SJSA1 (cell line): Measurements from ENCODE around the gene MYO1C. TPM values are rescaled to one million over a fixed set of nuclear protein-coding genes. Genes with fewer than 3 reads are reported as not detected.
"Not testable (repeated sequence)": the region's sequence is repeated elsewhere in the genome, so short reads cannot be mapped to it uniquely, and the experiment has no call there.

Experiments
- DNase-seq, 2 experiments: peaks; one replicate each; pipeline ENCODE4 v3.0.0-alpha.2; 2015 to 2020; ENCODE audit warnings: low spot score in 2 of 2, low read depth in 1 of 2
- H3K27ac ChIP-seq: fragments of 250-450 bp; sonication (Bioruptor Pico); 2 replicates; pipeline ENCODE4 v1.5.1; 2020; ENCODE audit warnings: mild to moderate bottlenecking, moderate library complexity
- H3K27me3 ChIP-seq: fragments of 250-450 bp; sonication (Bioruptor Pico); replicated peaks from 2 replicates; pipeline ENCODE4 v1.5.1; 2020; ENCODE audit warnings: mild to moderate bottlenecking, moderate library complexity
- H3K36me3 ChIP-seq: fragments of 250-450 bp; sonication (Bioruptor Pico); 2 replicates; pipeline ENCODE4 v1.5.1; 2020; ENCODE audit warnings: mild to moderate bottlenecking
- H3K4me1 ChIP-seq: fragments of 250-450 bp; sonication (Bioruptor Pico); replicated peaks from 2 replicates; pipeline ENCODE4 v1.6.1; 2021; ENCODE audit warnings: mild to moderate bottlenecking
- H3K4me3 ChIP-seq: fragments of 250-450 bp; sonication (Bioruptor Pico); 2 replicates; pipeline ENCODE4 v1.5.1; 2020; ENCODE audit warnings: mild to moderate bottlenecking
- H3K9me3 ChIP-seq: fragments of 250-450 bp; sonication (Bioruptor Pico); replicated peaks from 2 replicates; pipeline ENCODE4 v1.5.1; 2020; ENCODE audit warnings: mild to moderate bottlenecking
- total RNA-seq: library from RNA; depleted of rRNA; stranded (reverse); fragments of >200 nt; shearing (Covaris generic); gene quantifications from 2 replicates; pipeline ENCODE4 v1.2.3, GENCODE V29; 2014

Gene MYO1C
- total RNA-seq, 1 experiment from 2014 or later = 155 TPM

DNA sequence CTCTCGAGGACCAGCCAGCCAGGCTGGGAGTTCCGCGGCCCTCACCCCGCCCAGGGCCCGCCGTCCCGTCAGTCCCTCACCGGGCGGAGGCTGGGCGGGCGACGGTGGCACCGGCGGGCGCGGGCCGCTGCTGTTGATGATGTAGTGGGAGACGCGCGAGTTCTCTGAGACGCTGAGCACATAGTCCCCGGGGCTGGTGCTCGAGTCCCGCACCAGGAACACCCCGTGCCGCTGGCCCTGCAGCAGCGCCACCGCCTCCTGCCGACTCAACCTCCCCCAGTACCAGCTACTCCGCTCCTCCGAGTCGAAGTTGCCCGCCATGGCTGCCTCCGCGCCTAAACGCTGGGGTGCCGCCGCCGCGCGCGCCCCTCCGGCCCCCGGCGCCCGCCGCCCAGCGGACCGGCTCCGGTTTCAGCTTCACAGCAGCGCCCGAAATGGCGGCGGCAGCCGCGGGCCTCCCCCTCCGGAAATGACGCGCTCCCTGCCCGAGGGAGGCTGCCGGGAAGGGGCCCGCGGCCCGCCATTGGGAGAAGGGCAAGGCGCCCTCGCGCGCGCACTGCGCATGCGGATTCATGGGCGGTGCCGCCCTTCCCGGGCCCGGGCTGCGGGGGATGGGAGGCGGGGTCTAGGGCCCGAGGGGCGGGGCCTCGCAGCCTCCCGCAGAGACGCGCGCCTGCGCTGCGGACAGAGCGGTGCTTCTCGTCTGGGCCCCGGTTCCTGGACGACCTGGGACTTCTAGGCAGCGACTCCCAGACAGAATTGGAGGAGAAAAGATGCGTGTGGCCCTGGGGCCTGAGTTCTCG is 36.5 kb downstream of the MYO1C start, which contains the start of gene CRK:
TSS of gene CRK (minus strand) at position 436 of the 803 bp plus-strand sequence. CDS start at position 321, 115 bp downstream.
- Histone ChIP-seq H3K4me3 (peak within 1 kb of the TSS; percentile 86), H3K27ac (peak within 1 kb of the TSS; percentile 70), H3K27me3 (no peaks in the 10 kb centered on the region), H3K4me1 (peaks cover 16% of the 10 kb centered on the region), H3K9me3 (no peaks in the 10 kb centered on the region), H3K36me3 (peaks cover 42% of the 10 kb centered on the region)
- peak; percentile 95 to 96 for DNase-seq

- H3K4me1 ChIP-seq = peaks cover 16% of the 10 kb centered on the region
- peak; percentile 66 to 80 for DNase-seq
- H3K27ac ChIP-seq = peak overlapping the region; percentile 70
- H3K36me3 ChIP-seq = peaks cover 44% of the 10 kb centered on the region
- no peaks in the 10 kb centered on the region for H3K27me3 ChIP-seq
- no peaks in the 10 kb centered on the region for H3K9me3 ChIP-seq
- peak overlapping the region; percentile 86 for H3K4me3 ChIP-seq
These were observed 37.1 kb downstream of the MYO1C start for GRCh38 chr17:1455291-1455796.

GRCh38 chr17:1454541-1454940 is 37.9 kb downstream of the MYO1C start:
- no peak overlapping the region for H3K27ac ChIP-seq
- H3K4me1 ChIP-seq = peaks cover 16% of the 10 kb centered on the region
- peaks cover 50% of the 10 kb centered on the region for H3K36me3 ChIP-seq
- no peaks in the 10 kb centered on the region for H3K9me3 ChIP-seq
- no peaks in the 10 kb centered on the region for H3K27me3 ChIP-seq
- H3K4me3 ChIP-seq = peak overlapping the region; percentile 86
- no peak for DNase-seq

DNA sequence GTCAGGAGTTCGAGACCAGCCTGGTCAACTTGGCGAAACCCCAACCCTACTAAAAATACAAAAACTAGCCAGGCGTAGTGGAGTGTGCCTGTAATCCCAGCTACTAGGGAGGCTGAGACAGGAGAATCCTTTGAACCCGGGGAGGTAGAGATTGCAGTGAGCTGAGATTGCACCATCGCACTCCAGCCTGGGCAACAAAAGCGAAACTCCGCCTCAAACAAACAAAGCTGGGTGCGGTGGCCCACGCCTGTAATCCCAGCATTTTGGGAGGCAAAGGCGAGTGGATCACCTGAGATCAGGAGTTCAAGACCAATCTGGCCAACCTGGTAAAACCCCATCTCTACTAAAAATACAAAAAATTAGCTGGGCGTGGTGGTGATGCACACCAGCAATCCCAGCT is 38.8 kb downstream of the MYO1C start:
- DNase-seq = not testable (repeated sequence)

GRCh38 chr17:1452836-1453235 is 39.6 kb downstream of the MYO1C start:
- Histone ChIP-seq H3K9me3 (no peaks in the 10 kb centered on the region), H3K4me3 (no peak overlapping the region), H3K27ac (no peak overlapping the region), H3K4me1 (peaks cover 16% of the 10 kb centered on the region), H3K27me3 (no peaks in the 10 kb centered on the region), H3K36me3 (peaks cover 65% of the 10 kb centered on the region)
- DNase-seq = no peak

More for the DNA sequence above, 38.8 kb downstream of the MYO1C start:
- Histone ChIP-seq H3K36me3 (peaks cover 59% of the 10 kb centered on the region), H3K4me1 (peaks cover 16% of the 10 kb centered on the region)
- H3K9me3 ChIP-seq, H3K27ac ChIP-seq, H3K27me3 ChIP-seq, H3K4me3 ChIP-seq: not testable (repeated sequence)

DNA sequence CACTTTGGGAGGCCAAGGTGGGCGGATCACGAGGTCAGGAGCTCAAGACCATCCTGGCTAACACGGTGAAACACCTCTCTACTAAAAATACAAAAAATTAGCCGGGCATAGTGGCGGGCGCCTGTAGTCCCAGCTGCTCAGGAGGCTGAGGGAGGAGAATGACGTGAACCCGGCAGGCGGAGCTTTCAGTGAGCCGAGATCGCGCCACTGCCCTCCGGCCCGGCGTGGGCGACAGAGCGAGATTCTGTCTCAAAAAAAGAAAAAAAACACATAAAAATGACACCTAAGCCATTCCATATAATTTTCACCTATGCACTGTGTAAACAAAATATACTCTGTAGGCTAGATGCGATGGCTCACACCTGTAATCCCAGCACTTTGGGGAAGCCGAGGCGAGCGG is 42.2 kb downstream of the MYO1C start:
- DNase-seq, H3K27ac ChIP-seq, H3K9me3 ChIP-seq, H3K4me1 ChIP-seq, H3K4me3 ChIP-seq, H3K27me3 ChIP-seq: not testable (repeated sequence)
- peaks cover 71% of the 10 kb centered on the region for H3K36me3 ChIP-seq

DNA sequence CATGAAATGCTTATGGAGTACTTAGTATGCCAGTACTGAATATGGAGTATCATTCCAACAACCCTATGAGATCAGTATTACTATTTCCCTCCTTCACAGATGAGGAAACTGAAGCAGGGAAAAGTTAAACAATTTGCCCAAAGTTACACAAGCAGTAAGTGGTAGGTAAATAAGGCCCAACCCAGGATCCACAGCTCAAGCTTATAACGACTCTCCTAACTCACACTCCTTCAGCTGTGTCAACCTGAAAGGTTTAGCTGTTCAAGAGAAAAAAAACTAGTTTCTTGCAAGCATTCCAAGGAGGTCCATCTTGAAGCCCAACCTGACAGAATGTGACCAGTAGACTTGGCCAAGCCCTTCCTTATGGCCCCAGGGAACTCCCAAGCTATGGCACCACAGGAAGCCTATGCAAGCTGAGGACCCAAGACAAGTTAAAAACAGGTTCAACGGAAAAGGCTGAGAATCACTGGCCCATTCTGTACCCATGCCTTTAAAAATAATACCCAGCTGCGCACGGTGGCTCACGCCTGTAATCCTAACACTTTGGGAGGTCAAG is 43.0 kb downstream of the MYO1C start:
- DNase-seq = no peak
- Histone ChIP-seq H3K36me3 (peaks cover 66% of the 10 kb centered on the region), H3K27me3 (no peaks in the 10 kb centered on the region), H3K9me3 (no peaks in the 10 kb centered on the region), H3K4me1 (peaks cover 6% of the 10 kb centered on the region), H3K27ac (no peak overlapping the region), H3K4me3 (no peak overlapping the region)

GRCh38 chr17:1447052-1447451 is 45.4 kb downstream of the MYO1C start:
- H3K4me3 ChIP-seq = no peak overlapping the region
- peaks cover 59% of the 10 kb centered on the region for H3K36me3 ChIP-seq
- H3K27me3 ChIP-seq = no peaks in the 10 kb centered on the region
- H3K4me1 ChIP-seq = no peaks in the 10 kb centered on the region
- H3K9me3 ChIP-seq = no peaks in the 10 kb centered on the region
- no peak for DNase-seq
- H3K27ac ChIP-seq = no peak overlapping the region

DNA sequence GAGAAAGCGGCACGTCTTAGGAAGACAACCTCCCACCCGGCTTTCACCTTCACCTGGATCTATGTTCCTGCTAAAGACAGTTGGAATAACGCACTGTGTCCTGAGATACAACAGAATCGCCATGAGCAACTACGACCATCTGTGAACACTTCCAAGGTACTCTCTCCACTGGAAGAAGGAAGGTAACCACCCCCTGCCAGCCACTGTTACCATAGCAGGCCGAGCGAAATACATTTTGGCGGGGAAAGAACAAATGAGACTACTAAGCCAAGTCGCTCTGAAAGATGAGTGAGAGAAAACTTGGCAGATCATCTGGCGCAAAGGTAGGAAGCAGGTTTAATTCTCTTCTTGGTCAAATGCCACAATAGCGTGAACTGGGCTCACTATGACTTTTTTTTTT is 46.3 kb downstream of the MYO1C start:
- Histone ChIP-seq H3K4me3 (no peak overlapping the region), H3K9me3 (no peaks in the 10 kb centered on the region), H3K27ac (no peak overlapping the region), H3K4me1 (no peaks in the 10 kb centered on the region), H3K36me3 (peaks cover 56% of the 10 kb centered on the region), H3K27me3 (no peaks in the 10 kb centered on the region)
- no peak for DNase-seq

- H3K27me3 ChIP-seq, H3K9me3 ChIP-seq, H3K27ac ChIP-seq, DNase-seq, H3K4me1 ChIP-seq, H3K4me3 ChIP-seq: not testable (repeated sequence)
- peaks cover 60% of the 10 kb centered on the region for H3K36me3 ChIP-seq
These were observed 46.8 kb downstream of the MYO1C start for GRCh38 chr17:1445695-1446094.

DNA sequence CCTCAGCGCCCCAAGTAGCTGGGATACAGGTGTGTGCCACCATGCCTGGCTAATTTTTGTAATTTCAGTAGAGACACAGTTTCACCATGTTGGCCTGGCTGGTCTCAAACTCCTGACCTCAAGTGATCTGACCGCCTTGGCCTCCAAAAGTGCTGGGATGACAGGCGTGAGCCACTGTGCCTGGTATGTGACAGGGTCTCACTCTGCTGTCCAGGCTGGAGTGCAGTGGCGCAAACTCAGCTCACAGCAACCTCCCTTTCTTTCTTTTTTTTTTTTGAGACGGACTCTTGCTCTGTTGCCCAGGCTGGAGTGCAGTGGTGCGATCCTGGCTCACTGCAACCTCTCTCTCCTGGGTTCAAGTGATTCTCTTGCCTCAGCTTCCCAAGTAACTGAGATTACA is 49.8 kb downstream of the MYO1C start:
- not testable (repeated sequence) for H3K27me3 ChIP-seq, H3K9me3 ChIP-seq, DNase-seq, H3K4me3 ChIP-seq, H3K27ac ChIP-seq
- H3K36me3 ChIP-seq = peaks cover 56% of the 10 kb centered on the region
- peaks cover 17% of the 10 kb centered on the region for H3K4me1 ChIP-seq

GRCh38 chr17:1442187-1442586 is 50.3 kb downstream of the MYO1C start:
- H3K36me3 ChIP-seq = peaks cover 55% of the 10 kb centered on the region
- H3K4me3 ChIP-seq = no peak overlapping the region
- H3K27ac ChIP-seq = no peak overlapping the region
- H3K4me1 ChIP-seq = peaks cover 17% of the 10 kb centered on the region
- no peaks in the 10 kb centered on the region; the same call in 1 of the 2 replicates for H3K9me3 ChIP-seq
- no peaks in the 10 kb centered on the region for H3K27me3 ChIP-seq
- no peak for DNase-seq

- Histone ChIP-seq H3K36me3 (peaks cover 61% of the 10 kb centered on the region), H3K27me3 (no peaks in the 10 kb centered on the region), H3K27ac (no peak overlapping the region), H3K4me1 (peaks cover 17% of the 10 kb centered on the region), H3K9me3 (no peaks in the 10 kb centered on the region; the same call in 1 of the 2 replicates), H3K4me3 (no peak overlapping the region)
- no peak for DNase-seq
These were observed 51.6 kb downstream of the MYO1C start for GRCh38 chr17:1440921-1441320.

GRCh38 chr17:1438593-1439083 is 53.8 kb downstream of the MYO1C start:
- Histone ChIP-seq H3K27ac (peak overlapping the region; percentile 78), H3K36me3 (peaks cover 73% of the 10 kb centered on the region), H3K4me3 (no peak overlapping the region), H3K9me3 (no peaks in the 10 kb centered on the region; the same call in 1 of the 2 replicates), H3K4me1 (peaks cover 17% of the 10 kb centered on the region), H3K27me3 (no peaks in the 10 kb centered on the region)
- DNase-seq = peak; percentile 52 to 70
